KBM-7 (cell line): ENCODE data around the gene RLIM.

Experiments used
- DNase-seq: peaks from one replicate; pipeline ENCODE4 v3.0.0-alpha.2; 2015
- in situ Hi-C: fragments of 300-500 bp; cut with MboI; formaldehyde crosslinking; loops from 2 replicates; pipeline ENCODE4 v1.14.3; 2020; ENCODE audit warnings: low sequenced_read_pairs, low pct_unique_long_range_greater_than_20kb, mixed read lengths

RLIM gene

GRCh38 chrX:74540635-74541249 lies 73.7 kb downstream of the RLIM start:
- DNase-seq: no peak
- in situ Hi-C loops: no loop called here

GRCh38 chrX:74536832-74537371 lies 77.5 kb downstream of the RLIM start:
- in situ Hi-C loops: no loop called here
- DNase-seq: no peak

GRCh38 chrX:74536152-74536831 lies 78.1 kb downstream of the RLIM start:
- in situ Hi-C loops: no loop called here
- DNase-seq: no peak

DNA sequence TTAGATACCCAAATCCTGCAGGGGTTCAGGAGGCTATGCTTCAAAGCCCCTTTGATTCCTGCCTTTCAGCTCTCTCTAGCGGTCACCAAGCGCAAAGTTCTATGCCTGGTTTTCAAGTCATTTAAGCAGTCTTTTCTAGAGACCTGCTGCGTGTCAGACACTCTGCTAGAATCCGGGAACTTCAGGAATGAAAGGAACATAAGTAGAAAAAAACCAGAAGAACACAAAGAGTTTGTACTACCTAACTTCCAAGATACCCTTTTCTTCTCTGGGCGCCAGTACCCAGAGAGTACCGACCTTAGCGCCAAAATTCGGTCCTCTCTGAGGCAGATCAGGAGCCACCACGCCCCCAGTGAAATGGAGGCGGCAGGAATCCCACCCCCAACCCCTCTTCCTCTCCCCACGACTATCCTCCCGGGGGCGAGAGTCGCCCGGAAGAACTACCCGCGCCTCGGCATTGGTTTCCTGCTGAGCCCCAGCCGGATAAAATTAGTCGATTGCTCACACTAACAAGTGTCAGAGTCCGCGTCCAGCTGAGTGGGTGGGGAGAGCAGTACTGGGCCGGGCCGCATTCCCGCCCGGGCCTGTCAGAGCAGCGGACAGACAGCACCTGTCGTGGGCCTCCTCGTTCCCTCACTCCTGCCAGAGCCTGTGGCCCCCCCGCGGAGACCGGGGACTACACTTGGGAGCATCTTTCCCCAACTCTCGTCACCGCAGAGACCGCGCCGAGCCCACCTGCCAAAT lies 78.8 kb downstream of the RLIM start:
- in situ Hi-C loops: no loop called here
- DNase-seq: no peak
